IgD-negative memory B cell (primary cell): Measurements from ENCODE around the gene ADGRA1. TPM values are rescaled to one million over a fixed set of nuclear protein-coding genes. Genes with fewer than 3 reads are reported as not detected.
"Not testable (repeated sequence)": the region's sequence is repeated elsewhere in the genome, so short reads cannot be mapped to it uniquely, and the experiment has no call there.

Experiments
- H3K27ac Mint-ChIP-seq, 3 donors: one replicate each; pipeline ENCODE4 v1.8.0; 2020 to 2022; ENCODE audit warnings: mild to moderate bottlenecking in 3 of 3, mixed read lengths in 3 of 3, moderate library complexity in 1 of 3
- H3K27me3 Mint-ChIP-seq: one replicate; pipeline ENCODE4 v1.8.0; 2021; ENCODE audit warnings: mixed read lengths
- H3K36me3 Mint-ChIP-seq: one replicate; pipeline ENCODE4 v1.8.0; 2020; ENCODE audit warnings: mild to moderate bottlenecking, mixed read lengths
- H3K4me1 Mint-ChIP-seq, 3 donors: one replicate each; pipeline ENCODE4 v1.8.0; 2020 to 2022; ENCODE audit warnings: mixed read lengths in 3 of 3, mild to moderate bottlenecking in 1 of 3
- H3K4me3 Mint-ChIP-seq, 4 donors: one replicate each; pipeline ENCODE4 v1.8.0; 2020 to 2022; ENCODE audit warnings: mild to moderate bottlenecking in 4 of 4, mixed read lengths in 4 of 4, moderate library complexity in 3 of 4
- H3K9me3 Mint-ChIP-seq, 3 donors: one replicate each; pipeline ENCODE4 v1.8.0; 2020 to 2021; ENCODE audit warnings: mixed read lengths in 3 of 3, mild to moderate bottlenecking in 1 of 3
- polyA plus RNA-seq: library from polyadenylated mRNA; unstranded; fragments of 300-500 nt; fragmentation: Illumina TruSeq; gene quantifications from one replicate; pipeline ENCODE4 v1.2.3, GENCODE V29; 2021

ADGRA1 gene
- polyA plus RNA-seq, 1 donor from 2014 or later, result not detected

GRCh38 chr10:133137486-133138145 is 49.9 kb downstream of the ADGRA1 start:
- H3K4me3 Mint-ChIP-seq, H3K9me3 Mint-ChIP-seq, H3K36me3 Mint-ChIP-seq, H3K27me3 Mint-ChIP-seq, H3K27ac Mint-ChIP-seq: not testable (repeated sequence)
- H3K4me1 Mint-ChIP-seq, result peaks cover 7 to 11% (median 10%) of the 10 kb centered on the region in 3 donors

- Mint-ChIP-seq H3K9me3 (no peaks in the 10 kb centered on the region), H3K36me3 (no peaks in the 10 kb centered on the region), H3K27me3 (peaks cover 12% of the 10 kb centered on the region), H3K4me3 (no peak overlapping the region), H3K27ac (no peak overlapping the region), H3K4me1 (peaks cover 5 to 11% (median 6%) of the 10 kb centered on the region in 3 donors)
These were observed 51.9 kb downstream of the ADGRA1 start for GRCh38 chr10:133139551-133140065.

- no peaks in the 10 kb centered on the region for H3K36me3 Mint-ChIP-seq
These were observed 52.9 kb downstream of the ADGRA1 start for GRCh38 chr10:133140417-133141143.

GRCh38 chr10:133141144-133141957 is 53.6 kb downstream of the ADGRA1 start:
- Mint-ChIP-seq H3K4me3 (no peak overlapping the region), H3K4me1 (peaks cover 0 to 6% (median 0%) of the 10 kb centered on the region in 3 donors), H3K27ac (no peak overlapping the region), H3K36me3 (peaks cover 2% of the 10 kb centered on the region), H3K27me3 (peaks cover 10% of the 10 kb centered on the region), H3K9me3 (no peaks in the 10 kb centered on the region)

More at GRCh38 chr10:133140417-133141143, 52.9 kb downstream of the ADGRA1 start:
- no peaks in the 10 kb centered on the region for H3K9me3 Mint-ChIP-seq
- no peak overlapping the region for H3K4me3 Mint-ChIP-seq
- H3K4me1 Mint-ChIP-seq, result peaks cover 0 to 6% (median 0%) of the 10 kb centered on the region in 3 donors
- H3K27me3 Mint-ChIP-seq, result peaks cover 7% of the 10 kb centered on the region
- no peak overlapping the region for H3K27ac Mint-ChIP-seq

- peaks cover 0 to 2% (median 0%) of the 10 kb centered on the region in 3 donors for H3K9me3 Mint-ChIP-seq
- peaks cover 14% of the 10 kb centered on the region for H3K27me3 Mint-ChIP-seq
- no peak overlapping the region for H3K4me3 Mint-ChIP-seq
- H3K36me3 Mint-ChIP-seq, result peaks cover 3% of the 10 kb centered on the region
- no peak overlapping the region for H3K27ac Mint-ChIP-seq
- peaks cover 0 to 6% (median 0%) of the 10 kb centered on the region in 3 donors for H3K4me1 Mint-ChIP-seq
These were observed 54.2 kb downstream of the ADGRA1 start for GRCh38 chr10:133141958-133142340.

GRCh38 chr10:133142523-133143199 is 54.9 kb downstream of the ADGRA1 start:
- H3K4me3 Mint-ChIP-seq, result no peak overlapping the region
- peaks cover 0 to 6% (median 0%) of the 10 kb centered on the region in 3 donors for H3K4me1 Mint-ChIP-seq
- no peak overlapping the region for H3K27ac Mint-ChIP-seq
- peaks cover 14% of the 10 kb centered on the region for H3K27me3 Mint-ChIP-seq
- H3K36me3 Mint-ChIP-seq, result peaks cover 3% of the 10 kb centered on the region
- peaks cover 3 to 9% (median 5%) of the 10 kb centered on the region in 3 donors for H3K9me3 Mint-ChIP-seq

- Mint-ChIP-seq H3K36me3 (peaks cover 3% of the 10 kb centered on the region), H3K27ac (no peak overlapping the region), H3K4me1 (peaks cover 0 to 6% (median 0%) of the 10 kb centered on the region in 3 donors), H3K9me3 (peaks cover 3 to 12% (median 10%) of the 10 kb centered on the region in 3 donors), H3K27me3 (peaks cover 14% of the 10 kb centered on the region), H3K4me3 (no peak overlapping the region)
These were observed 55.4 kb downstream of the ADGRA1 start for GRCh38 chr10:133143200-133143533.

- Mint-ChIP-seq H3K4me1 (peaks cover 0 to 6% (median 0%) of the 10 kb centered on the region in 3 donors), H3K9me3 (peaks cover 3 to 12% (median 10%) of the 10 kb centered on the region in 3 donors), H3K4me3 (no peak overlapping the region), H3K27me3 (peaks cover 14% of the 10 kb centered on the region), H3K36me3 (peaks cover 3% of the 10 kb centered on the region), H3K27ac (peak overlapping the region in 1 of 3 donors; percentile 62)
These were observed 55.8 kb downstream of the ADGRA1 start for GRCh38 chr10:133143546-133143945.

GRCh38 chr10:133144771-133145170 is 57.0 kb downstream of the ADGRA1 start:
- Mint-ChIP-seq H3K4me1 (peaks cover 0 to 6% (median 0%) of the 10 kb centered on the region in 3 donors), H3K9me3 (peaks cover 3 to 12% (median 11%) of the 10 kb centered on the region in 3 donors), H3K4me3 (no peak overlapping the region), H3K27ac (no peak overlapping the region), H3K36me3 (peaks cover 5% of the 10 kb centered on the region), H3K27me3 (peaks cover 14% of the 10 kb centered on the region)

- Mint-ChIP-seq H3K9me3 (peaks cover 6 to 17% (median 12%) of the 10 kb centered on the region in 3 donors), H3K4me1 (no peaks in the 10 kb centered on the region), H3K27me3 (peaks cover 10% of the 10 kb centered on the region), H3K36me3 (peaks cover 5% of the 10 kb centered on the region), H3K27ac (no peak overlapping the region), H3K4me3 (no peak overlapping the region)
These were observed 62.5 kb downstream of the ADGRA1 start for GRCh38 chr10:133150226-133150625.

GRCh38 chr10:133150656-133151055 is 62.9 kb downstream of the ADGRA1 start:
- H3K27me3 Mint-ChIP-seq, result peaks cover 10% of the 10 kb centered on the region
- no peak overlapping the region for H3K27ac Mint-ChIP-seq
- H3K36me3 Mint-ChIP-seq, result peaks cover 5% of the 10 kb centered on the region

GRCh38 chr10:133151071-133151470 is 63.3 kb downstream of the ADGRA1 start:
- not testable (repeated sequence) for H3K4me3 Mint-ChIP-seq, H3K27ac Mint-ChIP-seq, H3K4me1 Mint-ChIP-seq, H3K36me3 Mint-ChIP-seq, H3K27me3 Mint-ChIP-seq
- peaks cover 6 to 17% (median 12%) of the 10 kb centered on the region in 3 donors for H3K9me3 Mint-ChIP-seq

More at GRCh38 chr10:133150656-133151055, 62.9 kb downstream of the ADGRA1 start:
- Mint-ChIP-seq H3K9me3 (peaks cover 6 to 17% (median 12%) of the 10 kb centered on the region in 3 donors), H3K4me1 (no peaks in the 10 kb centered on the region), H3K4me3 (no peak overlapping the region)

- no peak overlapping the region for H3K4me3 Mint-ChIP-seq
- peaks cover 6% of the 10 kb centered on the region for H3K27me3 Mint-ChIP-seq
- peaks cover 6 to 17% (median 12%) of the 10 kb centered on the region in 3 donors for H3K9me3 Mint-ChIP-seq
- peaks cover 3% of the 10 kb centered on the region for H3K36me3 Mint-ChIP-seq
- no peaks in the 10 kb centered on the region for H3K4me1 Mint-ChIP-seq
- no peak overlapping the region for H3K27ac Mint-ChIP-seq
These were observed 63.8 kb downstream of the ADGRA1 start for GRCh38 chr10:133151543-133151972.

- Mint-ChIP-seq H3K27me3 (peaks cover 3% of the 10 kb centered on the region), H3K36me3 (no peaks in the 10 kb centered on the region), H3K4me1 (no peaks in the 10 kb centered on the region), H3K27ac (no peak overlapping the region), H3K4me3 (no peak overlapping the region), H3K9me3 (peaks cover 0 to 6% (median 2%) of the 10 kb centered on the region in 3 donors)
These were observed 66.7 kb downstream of the ADGRA1 start for GRCh38 chr10:133154411-133154810.
